Measurements from ENCODE around the gene GLYATL1.

The GLYATL1 gene, protein sequence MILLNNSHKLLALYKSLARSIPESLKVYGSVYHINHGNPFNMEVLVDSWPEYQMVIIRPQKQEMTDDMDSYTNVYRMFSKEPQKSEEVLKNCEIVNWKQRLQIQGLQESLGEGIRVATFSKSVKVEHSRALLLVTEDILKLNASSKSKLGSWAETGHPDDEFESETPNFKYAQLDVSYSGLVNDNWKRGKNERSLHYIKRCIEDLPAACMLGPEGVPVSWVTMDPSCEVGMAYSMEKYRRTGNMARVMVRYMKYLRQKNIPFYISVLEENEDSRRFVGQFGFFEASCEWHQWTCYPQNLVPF

DNA sequence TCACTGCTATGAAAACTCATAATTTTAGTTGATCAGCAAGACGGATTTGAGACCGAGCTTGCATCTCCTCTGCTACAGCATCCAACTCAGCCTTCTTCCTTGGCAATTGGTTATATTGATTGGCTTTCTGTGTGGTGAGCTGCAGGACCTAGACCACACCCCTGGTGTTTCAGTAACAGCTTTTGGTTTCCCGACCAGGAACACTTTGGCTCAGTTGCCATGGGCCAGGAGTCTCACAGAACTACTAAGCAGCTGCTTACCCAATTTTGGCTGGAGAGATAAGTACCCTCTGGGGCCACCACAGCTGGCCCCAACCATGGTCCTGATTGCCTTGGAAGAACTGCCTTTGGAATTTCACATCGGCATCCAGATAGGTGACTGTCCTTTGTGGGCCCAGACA lies at the start of gene GLYATL1:
Gene GLYATL1, plus strand, starts transcription at position 212 of the 400 bp plus-strand sequence. CDS start 7,600 bp downstream, outside the sequence.
- H3K4me1 Mint-ChIP-seq (ENCODE audit: low read depth) = no peaks in the 10 kb centered on the region
- no peaks in the 10 kb centered on the region for H3K36me3 Mint-ChIP-seq (ENCODE audit: low read depth)
- H3K4me3 Mint-ChIP-seq = no peak within 1 kb of the TSS

DNA sequence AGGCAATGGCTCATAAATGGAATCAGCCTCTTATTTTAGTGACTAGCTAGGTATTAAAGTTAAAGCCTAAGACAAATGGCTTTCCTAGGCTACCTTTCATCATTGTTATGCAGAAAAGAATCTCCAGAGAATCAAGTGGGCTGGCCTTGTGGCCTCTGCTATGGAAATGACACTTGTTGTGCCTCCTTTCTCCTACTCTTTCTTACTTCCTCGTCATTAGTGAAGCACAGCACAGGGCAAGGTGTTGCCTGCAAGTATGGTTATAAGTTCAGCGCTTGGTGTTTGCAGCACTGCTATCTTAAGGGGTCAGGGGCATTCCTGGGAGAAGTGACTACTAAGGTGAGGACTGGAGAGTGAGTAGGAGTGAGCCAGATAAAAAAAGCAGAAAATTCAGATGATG lies 45.4 kb upstream of the GLYATL1 start:
- no peaks in the 10 kb centered on the region for H3K36me3 Mint-ChIP-seq (ENCODE audit: low read depth)
- peaks cover 9% of the 10 kb centered on the region for H3K9me3 Mint-ChIP-seq
- intact Hi-C loops (cut with micrococcal nuclease) = no loop called here
- H3K27ac Mint-ChIP-seq = no peak overlapping the region
- no peaks in the 10 kb centered on the region for H3K4me1 Mint-ChIP-seq (ENCODE audit: low read depth)
- no peak overlapping the region for H3K4me3 Mint-ChIP-seq
- no peaks in the 10 kb centered on the region for H3K27me3 Mint-ChIP-seq

More for the DNA sequence above, at the start of gene GLYATL1:
- Mint-ChIP-seq H3K9me3 (no peaks in the 10 kb centered on the region), H3K27ac (no peak within 1 kb of the TSS), H3K27me3 (no peaks in the 10 kb centered on the region)
- intact Hi-C loops (cut with micrococcal nuclease) = no loop called here

DNA sequence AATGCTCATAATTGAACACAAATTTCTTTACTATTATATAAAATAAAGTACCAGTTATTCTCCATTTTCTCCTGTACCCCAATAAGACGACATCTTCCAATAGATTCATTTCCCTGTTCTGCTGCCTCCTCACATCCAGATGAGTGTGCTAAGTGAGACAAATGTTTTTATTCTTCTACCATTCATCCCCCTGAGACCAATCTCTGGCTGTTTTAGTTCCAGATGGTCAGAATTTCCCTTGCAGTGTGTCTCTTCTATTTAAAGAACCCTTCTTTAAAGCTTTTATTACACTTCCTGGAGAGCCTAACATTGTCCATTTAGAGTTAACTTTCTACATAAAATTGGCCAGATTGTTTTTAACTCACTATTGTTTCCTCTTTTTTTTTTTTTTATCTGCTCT lies 41.2 kb upstream of the GLYATL1 start:
- peaks cover 25% of the 10 kb centered on the region for H3K27me3 Mint-ChIP-seq
- no peak overlapping the region for H3K27ac Mint-ChIP-seq
- peaks cover 5% of the 10 kb centered on the region for H3K4me1 Mint-ChIP-seq (ENCODE audit: low read depth)
- intact Hi-C loops (cut with micrococcal nuclease) = no loop called here
- no peak overlapping the region for H3K4me3 Mint-ChIP-seq
- H3K9me3 Mint-ChIP-seq = no peaks in the 10 kb centered on the region
- H3K36me3 Mint-ChIP-seq (ENCODE audit: low read depth) = no peaks in the 10 kb centered on the region

DNA sequence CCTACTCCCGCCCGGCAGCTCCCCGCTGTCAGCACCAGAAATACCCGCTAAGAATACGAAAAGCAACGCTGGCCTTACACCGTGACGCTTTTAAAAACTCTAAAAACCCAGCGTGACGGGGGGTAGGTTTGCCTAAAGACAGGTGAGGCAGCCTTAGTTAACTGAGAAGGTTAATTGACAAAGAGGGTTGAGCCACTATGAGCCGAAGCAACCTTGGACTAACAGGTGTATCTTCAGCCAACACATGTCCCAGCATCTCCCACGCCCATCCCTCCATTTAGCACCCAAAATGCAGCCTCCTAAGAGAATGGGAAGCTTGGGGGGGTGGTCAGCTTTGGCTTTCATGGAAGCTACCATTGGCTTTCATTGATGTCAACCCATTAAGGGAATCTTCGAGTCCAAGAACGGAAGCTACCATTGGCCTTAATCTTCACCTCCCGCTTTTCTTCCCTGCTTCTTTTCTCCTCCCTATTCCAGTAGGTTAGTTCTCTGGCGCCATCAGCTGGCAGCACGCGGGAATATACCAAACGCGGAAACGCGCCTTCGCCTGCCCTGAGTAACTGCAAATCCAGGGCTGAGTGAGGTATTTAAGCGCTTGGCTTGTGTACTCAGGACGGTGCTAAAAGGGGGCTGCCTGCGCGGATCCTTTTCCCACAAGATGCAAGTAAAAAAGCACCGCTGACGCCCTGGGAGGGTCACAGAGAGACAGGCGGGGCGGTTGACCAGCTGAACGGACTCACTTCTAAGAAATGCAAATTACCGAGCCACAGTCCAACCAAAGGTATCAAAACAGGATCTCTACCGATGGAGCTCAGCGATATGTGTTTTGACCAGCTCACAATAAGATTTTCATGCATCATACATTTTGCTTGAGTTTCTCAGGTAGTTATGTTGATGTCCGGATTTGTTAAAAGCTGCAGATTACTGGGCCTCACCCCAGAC lies 38.5 kb upstream of the GLYATL1 start:
- Mint-ChIP-seq H3K27me3 (peaks cover 49% of the 10 kb centered on the region), H3K27ac (no peak overlapping the region), H3K9me3 (no peaks in the 10 kb centered on the region), H3K36me3 (ENCODE audit: low read depth) (no peaks in the 10 kb centered on the region), H3K4me1 (ENCODE audit: low read depth) (peaks cover 19% of the 10 kb centered on the region), H3K4me3 (no peak overlapping the region)
- intact Hi-C loops (cut with micrococcal nuclease) = loop anchor here (2.0 to 10.0 kb wide), 2 partner anchors 246 to 326 kb away; partner anchors contain the start of genes LPXN and ZFP91

DNA sequence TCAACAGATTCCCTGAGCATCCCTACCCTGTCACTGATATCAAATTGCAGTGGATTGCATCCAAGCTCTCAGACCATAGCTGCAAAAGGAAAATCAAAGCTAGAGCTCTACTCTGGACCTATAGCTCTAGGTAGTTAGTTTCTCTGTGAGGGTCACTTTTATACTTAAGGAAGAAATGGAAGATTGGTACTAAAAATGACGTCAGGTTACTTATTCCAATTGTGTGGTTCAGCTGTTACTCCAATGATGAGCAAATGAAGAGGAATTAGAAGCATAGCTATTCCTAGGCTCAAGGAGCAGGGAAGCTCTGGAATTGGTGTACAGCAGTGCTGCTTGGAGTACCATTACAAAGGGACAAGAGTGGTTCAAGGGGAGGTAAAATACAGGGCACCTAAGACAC lies 36.4 kb upstream of the GLYATL1 start:
- H3K27ac Mint-ChIP-seq = no peak overlapping the region
- H3K36me3 Mint-ChIP-seq (ENCODE audit: low read depth) = peaks cover 6% of the 10 kb centered on the region
- peaks cover 12% of the 10 kb centered on the region for H3K9me3 Mint-ChIP-seq
- no peak overlapping the region for H3K4me3 Mint-ChIP-seq
- intact Hi-C loops (cut with micrococcal nuclease) = loop anchor here (10.0 kb wide), 1 partner anchor 328 kb away; the partner anchor contains the start of genes LPXN and ZFP91
- H3K27me3 Mint-ChIP-seq = peaks cover 57% of the 10 kb centered on the region
- H3K4me1 Mint-ChIP-seq (ENCODE audit: low read depth) = peaks cover 39% of the 10 kb centered on the region

DNA sequence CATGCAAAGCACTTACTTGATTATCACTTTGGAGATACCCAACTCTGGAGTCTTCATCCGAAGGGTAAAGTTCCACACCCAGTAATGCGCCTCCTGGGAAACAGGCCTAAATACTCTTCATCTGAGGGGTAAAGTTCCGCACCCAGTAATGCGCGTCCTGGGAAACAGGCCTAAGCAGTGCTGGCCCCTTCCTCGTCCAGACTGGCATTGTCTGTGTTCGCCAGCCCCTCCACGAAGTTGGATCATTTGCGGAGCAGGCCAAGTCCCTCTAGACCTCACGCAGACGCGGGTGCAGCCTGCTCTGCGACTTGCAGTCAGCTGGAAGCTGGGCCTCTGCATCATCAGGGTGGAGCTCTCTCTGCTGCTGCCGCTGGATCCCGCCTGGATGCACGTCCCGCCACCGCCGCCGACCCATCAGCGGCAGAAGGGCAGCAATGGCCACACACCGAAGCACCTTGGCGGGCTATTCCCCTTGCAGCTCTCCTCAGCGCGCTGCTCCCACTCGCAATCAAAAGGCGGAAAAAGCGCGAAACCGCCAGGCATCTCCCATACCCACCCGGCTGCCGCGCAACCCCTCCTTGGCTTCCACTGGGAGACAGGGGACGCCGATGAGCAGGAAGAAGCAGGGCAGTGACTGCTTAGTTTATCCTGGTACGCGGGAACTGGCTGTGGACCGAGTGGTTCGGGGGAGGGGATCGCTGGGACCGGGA lies 34.1 kb upstream of the GLYATL1 start:
- peak overlapping the region; percentile 50 for H3K4me3 Mint-ChIP-seq
- peaks cover 16% of the 10 kb centered on the region for H3K9me3 Mint-ChIP-seq
- intact Hi-C loops (cut with micrococcal nuclease) = loop anchor here (10.0 kb wide), 1 partner anchor 330 kb away; the partner anchor contains the start of genes LPXN and ZFP91
- H3K4me1 Mint-ChIP-seq (ENCODE audit: low read depth) = peaks cover 43% of the 10 kb centered on the region
- H3K27me3 Mint-ChIP-seq = peaks cover 52% of the 10 kb centered on the region
- H3K27ac Mint-ChIP-seq = no peak overlapping the region
- peaks cover 6% of the 10 kb centered on the region for H3K36me3 Mint-ChIP-seq (ENCODE audit: low read depth)

DNA sequence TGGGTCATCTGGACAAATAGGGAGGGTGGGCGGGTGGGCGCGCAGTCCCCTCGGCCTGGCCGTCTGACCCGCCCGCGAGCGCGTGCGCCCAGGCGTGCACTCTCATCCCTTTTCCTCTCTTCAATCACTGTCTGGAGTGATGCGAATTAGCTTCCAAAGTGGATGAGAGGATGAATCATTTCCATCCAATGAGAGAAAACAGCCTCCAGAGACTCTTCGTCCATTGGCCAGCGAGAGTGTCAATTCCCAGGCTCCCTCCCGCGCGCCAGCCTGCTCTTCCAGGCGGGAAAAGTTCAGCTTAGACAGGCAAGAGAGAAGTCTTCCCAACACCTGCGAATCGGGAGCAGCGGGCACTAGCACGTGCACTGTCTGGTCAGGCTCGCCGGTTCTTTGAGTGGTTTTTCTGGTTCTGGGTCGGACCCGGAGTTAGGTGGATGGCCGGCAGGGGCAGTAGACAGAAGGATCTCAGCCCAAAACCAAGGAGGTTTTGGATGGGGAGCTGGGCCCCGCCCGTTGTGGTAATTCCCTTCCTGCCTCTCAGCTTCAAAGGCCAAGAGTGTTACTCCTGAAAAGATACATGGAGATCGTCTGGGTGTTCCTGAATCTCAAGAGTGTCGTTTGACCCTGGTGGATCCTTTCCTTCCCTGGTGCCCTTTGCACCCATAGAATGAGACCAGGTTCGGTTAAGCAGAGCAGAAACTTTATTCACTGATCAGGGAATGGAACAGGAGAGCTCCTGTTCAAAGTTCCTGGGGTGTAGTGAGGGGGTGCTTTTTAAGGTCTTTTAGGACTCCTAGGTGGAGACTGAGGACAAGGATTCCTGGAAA lies 33.4 kb upstream of the GLYATL1 start:
- Mint-ChIP-seq H3K36me3 (ENCODE audit: low read depth) (peaks cover 6% of the 10 kb centered on the region), H3K4me1 (ENCODE audit: low read depth) (peaks cover 39% of the 10 kb centered on the region), H3K27ac (no peak overlapping the region), H3K27me3 (peaks cover 45% of the 10 kb centered on the region), H3K9me3 (peaks cover 16% of the 10 kb centered on the region), H3K4me3 (no peak overlapping the region)
- intact Hi-C loops (cut with micrococcal nuclease) = loop anchor here (10.0 kb wide), 1 partner anchor 331 kb away; the partner anchor contains the start of genes LPXN and ZFP91

DNA sequence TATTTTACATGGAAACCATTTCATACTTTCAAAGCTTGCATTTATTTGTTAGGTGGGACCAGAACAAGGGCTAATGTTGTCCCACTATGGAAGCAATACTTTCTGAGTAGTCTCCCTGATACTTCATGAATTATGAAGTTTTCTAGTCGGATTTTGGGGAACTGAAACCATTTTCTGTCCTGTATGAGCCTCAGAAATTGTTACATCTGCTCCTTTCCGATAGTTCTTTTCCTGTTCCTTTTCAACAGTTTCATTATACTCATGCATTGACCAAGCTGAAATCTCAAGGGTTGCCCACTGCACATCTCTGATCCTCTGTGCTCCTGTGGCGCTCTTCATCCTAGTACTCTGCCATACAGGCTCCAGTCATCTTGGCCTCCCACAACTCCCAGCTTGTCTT lies 31.5 kb upstream of the GLYATL1 start:
- intact Hi-C loops (cut with micrococcal nuclease) = loop anchor here (10.0 kb wide), 1 partner anchor 333 kb away; the partner anchor contains the start of genes LPXN and ZFP91
- peaks cover 6% of the 10 kb centered on the region for H3K36me3 Mint-ChIP-seq (ENCODE audit: low read depth)
- peak overlapping the region; percentile 68 for H3K27ac Mint-ChIP-seq
- no peak overlapping the region for H3K4me3 Mint-ChIP-seq
- peaks cover 35% of the 10 kb centered on the region for H3K27me3 Mint-ChIP-seq
- H3K9me3 Mint-ChIP-seq = peaks cover 16% of the 10 kb centered on the region
- H3K4me1 Mint-ChIP-seq (ENCODE audit: low read depth) = peaks cover 48% of the 10 kb centered on the region

DNA sequence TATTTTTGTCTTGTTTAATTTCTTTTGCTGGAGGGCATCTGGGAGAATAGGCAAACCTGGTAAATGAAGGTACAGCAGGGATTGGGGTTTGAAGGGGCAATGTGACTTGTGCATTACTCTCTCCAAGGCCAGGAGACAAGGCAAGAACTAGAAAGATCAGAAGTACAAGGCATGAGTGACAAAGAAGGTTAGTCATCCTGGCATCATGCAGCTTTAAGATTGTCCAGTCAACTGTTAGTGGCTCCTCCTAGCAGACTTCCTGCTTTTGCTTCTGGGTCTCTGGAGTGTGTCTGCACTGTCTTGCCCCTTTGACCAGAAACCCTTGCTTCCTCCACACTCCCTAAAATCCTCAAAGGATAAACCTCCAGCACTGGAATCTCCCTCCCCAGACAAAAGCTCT lies 27.2 kb upstream of the GLYATL1 start:
- peaks cover 36% of the 10 kb centered on the region for H3K4me1 Mint-ChIP-seq (ENCODE audit: low read depth)
- intact Hi-C loops (cut with micrococcal nuclease) = no loop called here
- H3K9me3 Mint-ChIP-seq = peaks cover 29% of the 10 kb centered on the region
- no peaks in the 10 kb centered on the region for H3K27me3 Mint-ChIP-seq
- peaks cover 5% of the 10 kb centered on the region for H3K36me3 Mint-ChIP-seq (ENCODE audit: low read depth)
- H3K27ac Mint-ChIP-seq = no peak overlapping the region
- H3K4me3 Mint-ChIP-seq = no peak overlapping the region

DNA sequence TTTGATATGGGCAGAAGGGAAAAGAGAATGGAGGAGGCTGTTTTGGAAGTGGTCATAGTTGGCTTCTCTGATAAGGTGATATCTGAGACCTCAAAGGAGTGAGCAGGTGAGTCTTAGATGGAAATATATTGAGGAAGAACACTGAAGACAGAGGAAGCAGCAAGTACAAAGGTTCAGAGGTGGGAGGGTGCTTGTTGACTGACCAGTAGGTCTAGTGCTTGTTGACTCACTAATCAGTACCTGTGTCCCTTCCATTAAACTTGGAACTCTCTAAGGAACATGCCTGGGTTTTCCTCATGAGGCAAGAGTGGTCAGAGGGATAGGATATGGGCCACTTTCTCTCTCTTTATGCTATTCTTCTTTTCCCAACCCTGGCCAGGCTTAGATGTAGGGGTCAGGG lies 25.6 kb upstream of the GLYATL1 start:
- no peak overlapping the region for H3K27ac Mint-ChIP-seq
- no peaks in the 10 kb centered on the region for H3K27me3 Mint-ChIP-seq
- peaks cover 32% of the 10 kb centered on the region for H3K9me3 Mint-ChIP-seq
- no peak overlapping the region for H3K4me3 Mint-ChIP-seq
- intact Hi-C loops (cut with micrococcal nuclease) = no loop called here
- peaks cover 23% of the 10 kb centered on the region for H3K4me1 Mint-ChIP-seq (ENCODE audit: low read depth)
- no peaks in the 10 kb centered on the region for H3K36me3 Mint-ChIP-seq (ENCODE audit: low read depth)

DNA sequence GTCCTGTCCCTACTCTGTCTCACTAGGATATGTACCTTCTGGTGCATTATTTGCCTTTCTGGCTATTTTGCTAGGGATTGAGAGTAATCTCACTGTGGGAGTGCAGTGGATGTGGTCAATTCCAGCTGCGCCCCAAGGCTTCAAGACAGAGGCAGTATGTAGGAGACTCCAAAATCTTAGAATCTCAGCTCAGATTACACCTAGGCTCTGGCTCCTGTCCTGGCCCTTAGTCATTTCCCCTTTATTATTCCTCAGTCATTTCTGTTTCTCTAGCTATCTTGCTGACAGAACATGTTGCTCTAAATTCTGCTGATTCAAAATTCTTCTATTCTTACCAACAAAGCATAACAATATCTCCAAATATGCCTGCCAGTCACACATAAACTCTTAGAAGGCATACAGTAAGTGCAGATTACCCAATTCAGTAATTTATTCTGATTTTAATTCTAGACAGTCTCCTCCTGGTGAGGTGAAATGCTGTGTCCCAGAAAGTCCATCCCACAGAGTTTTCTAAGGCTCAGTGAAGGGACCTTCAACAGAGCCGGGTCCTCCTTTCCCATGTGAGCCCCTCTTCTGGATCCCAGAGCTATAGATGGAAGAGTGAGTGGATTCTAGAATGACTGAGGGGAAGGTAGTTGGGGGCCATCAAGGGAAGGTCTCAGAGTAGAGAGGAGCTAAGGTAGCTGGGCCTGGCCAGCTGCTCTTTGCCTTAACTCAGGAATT lies 24.3 kb upstream of the GLYATL1 start:
- H3K9me3 Mint-ChIP-seq = peaks cover 34% of the 10 kb centered on the region
- no peaks in the 10 kb centered on the region for H3K27me3 Mint-ChIP-seq
- H3K4me3 Mint-ChIP-seq = no peak overlapping the region
- peaks cover 23% of the 10 kb centered on the region for H3K4me1 Mint-ChIP-seq (ENCODE audit: low read depth)
- no peaks in the 10 kb centered on the region for H3K36me3 Mint-ChIP-seq (ENCODE audit: low read depth)
- no peak overlapping the region for H3K27ac Mint-ChIP-seq
- intact Hi-C loops (cut with micrococcal nuclease) = no loop called here

DNA sequence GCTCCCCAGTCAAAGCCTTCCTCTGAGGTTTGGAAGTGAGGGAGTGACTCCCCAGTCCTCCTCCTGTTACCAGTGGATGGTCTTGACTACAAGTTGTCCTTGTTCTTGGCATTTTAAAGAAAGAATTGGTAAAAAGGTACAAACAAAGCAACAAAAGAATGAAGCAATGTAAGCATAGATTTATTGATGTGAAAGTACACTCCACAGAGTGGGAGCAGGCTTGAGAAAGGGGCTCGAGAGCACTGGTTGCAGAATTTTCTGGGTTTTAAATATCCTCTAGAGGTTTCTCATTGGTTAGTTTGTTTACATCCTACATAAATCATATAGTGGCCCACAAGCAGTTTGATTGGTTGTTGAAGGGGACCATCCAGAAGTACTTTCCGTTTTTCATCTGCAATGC lies 22.7 kb upstream of the GLYATL1 start:
- no peaks in the 10 kb centered on the region for H3K36me3 Mint-ChIP-seq (ENCODE audit: low read depth)
- peaks cover 23% of the 10 kb centered on the region for H3K4me1 Mint-ChIP-seq (ENCODE audit: low read depth)
- no peak overlapping the region for H3K27ac Mint-ChIP-seq
- H3K27me3 Mint-ChIP-seq = no peaks in the 10 kb centered on the region
- H3K4me3 Mint-ChIP-seq = no peak overlapping the region
- intact Hi-C loops (cut with micrococcal nuclease) = no loop called here
- peaks cover 34% of the 10 kb centered on the region for H3K9me3 Mint-ChIP-seq

All from dendritic cell treated with granulocyte-macrophage colony-stimulating factor and Interleukin-4, amounts not matched to agents 40 ng/mL and 50 ng/mL, for 4 days (primary cell).